Nephron (organoid): ENCODE results near the gene AUH.
"Not testable (repeated sequence)": the region's sequence is repeated elsewhere in the genome, so short reads cannot be mapped to it uniquely, and the experiment has no call there.

Experiments
- H3K27ac Mint-ChIP-seq, 3 experiments: 2 replicates each; pipeline ENCODE4 v1.8.0; 2020; ENCODE audit warnings: mixed read lengths in 3 of 3, mild to moderate bottlenecking in 2 of 3, moderate library complexity in 1 of 3
- H3K27me3 Mint-ChIP-seq: 2 replicates; pipeline ENCODE4 v1.8.0; 2021; ENCODE audit warnings: low read depth, mild to moderate bottlenecking, moderate library complexity, mixed read lengths
- H3K36me3 Mint-ChIP-seq: 2 replicates; pipeline ENCODE4 v1.8.0; 2020; ENCODE audit warnings: low read depth, mixed read lengths
- H3K4me1 Mint-ChIP-seq: 2 replicates; pipeline ENCODE4 v1.8.0; 2020; ENCODE audit warnings: mixed read lengths
- H3K4me3 Mint-ChIP-seq, 3 experiments: 2 replicates each; pipeline ENCODE4 v1.8.0; 2020; ENCODE audit warnings: mild to moderate bottlenecking in 3 of 3, mixed read lengths in 3 of 3, moderate library complexity in 2 of 3
- H3K9me3 Mint-ChIP-seq: 2 replicates; pipeline ENCODE4 v1.8.0; 2020; ENCODE audit warnings: mixed read lengths
- CTCF ChIP-seq, 3 experiments: fragments of 200-600 bp; sonication (generic); IDR thresholded peaks; one replicate each; pipeline ENCODE4 v1.5.0; 2021; ENCODE audit warnings: antibody characterized with exemption in 3 of 3; ENCODE audit not compliant: unreplicated experiment in 3 of 3

Gene AUH

DNA sequence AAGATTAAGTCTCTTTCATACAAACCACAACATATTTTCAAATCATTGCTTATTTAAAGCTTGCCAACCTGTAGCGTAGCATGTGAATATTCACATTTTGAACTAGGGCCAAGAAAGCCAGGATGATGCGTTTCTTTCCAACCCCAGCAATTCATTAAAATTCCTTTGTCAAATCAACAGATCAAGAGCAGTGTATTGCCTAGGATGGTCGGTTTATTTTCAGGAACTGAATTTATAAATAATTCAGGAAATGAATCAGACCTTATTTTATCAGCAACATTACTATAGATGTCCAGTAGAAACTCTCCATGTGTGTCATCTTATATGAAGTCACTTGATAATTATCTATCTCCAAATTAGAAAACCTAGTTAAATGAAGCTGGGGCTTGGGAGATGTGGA is 13.2 kb upstream of the AUH start:
- Mint-ChIP-seq H3K4me3 (no peak overlapping the region), H3K27me3 (no peaks in the 10 kb centered on the region), H3K4me1 (no peaks in the 10 kb centered on the region), H3K36me3 (peaks cover 4% of the 10 kb centered on the region), H3K27ac (no peak overlapping the region), H3K9me3 (peaks cover 3% of the 10 kb centered on the region)
- no peak for TF ChIP-seq CTCF (IDR thresholded peaks at IDR 0.05; ENCODE audit: unreplicated experiment in 3 of 3)

GRCh38 chr9:91371894-91372293 is 10.2 kb upstream of the AUH start:
- TF ChIP-seq CTCF (IDR thresholded peaks at IDR 0.05; ENCODE audit: unreplicated experiment in 3 of 3) = no peak
- no peaks in the 10 kb centered on the region for H3K36me3 Mint-ChIP-seq
- peaks cover 4% of the 10 kb centered on the region for H3K9me3 Mint-ChIP-seq
- H3K4me1 Mint-ChIP-seq = no peaks in the 10 kb centered on the region
- no peak overlapping the region for H3K27ac Mint-ChIP-seq
- H3K27me3 Mint-ChIP-seq = no peaks in the 10 kb centered on the region
- no peak overlapping the region for H3K4me3 Mint-ChIP-seq

GRCh38 chr9:91370006-91370405 is 8.3 kb upstream of the AUH start:
- not testable (repeated sequence) for H3K4me3 Mint-ChIP-seq, H3K27ac Mint-ChIP-seq, H3K4me1 Mint-ChIP-seq, H3K36me3 Mint-ChIP-seq, H3K27me3 Mint-ChIP-seq, H3K9me3 Mint-ChIP-seq

DNA sequence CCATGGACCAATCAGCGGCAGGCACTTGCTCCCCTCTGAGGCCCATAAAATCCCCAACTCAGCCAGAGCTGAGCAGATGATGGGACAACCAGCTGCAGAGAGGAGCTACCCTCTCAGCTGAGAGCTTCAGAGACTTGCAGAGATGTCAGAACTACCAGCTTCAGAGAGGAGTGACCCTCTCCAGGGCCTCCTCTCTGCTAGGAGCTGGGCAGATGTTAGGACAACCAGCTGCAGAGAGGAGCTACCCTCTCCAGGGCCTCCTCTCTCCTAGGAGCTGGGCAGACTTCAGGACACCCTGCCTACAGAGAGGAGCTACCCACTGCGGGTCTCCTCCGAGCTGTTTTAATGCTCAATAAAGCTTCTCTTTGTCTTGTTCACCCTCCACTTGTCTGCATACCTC is 3.0 kb upstream of the AUH start:
- no peak overlapping the region for H3K27ac Mint-ChIP-seq
- peaks cover 5% of the 10 kb centered on the region for H3K27me3 Mint-ChIP-seq
- TF ChIP-seq CTCF (IDR thresholded peaks at IDR 0.05; ENCODE audit: unreplicated experiment in 3 of 3) = no peak
- no peaks in the 10 kb centered on the region for H3K36me3 Mint-ChIP-seq
- peak overlapping the region in 2 of 3 experiments; percentile 29 to 68 for H3K4me3 Mint-ChIP-seq
- peaks cover 4% of the 10 kb centered on the region for H3K9me3 Mint-ChIP-seq
- peaks cover 16% of the 10 kb centered on the region for H3K4me1 Mint-ChIP-seq

GRCh38 chr9:91364005-91364404 is 2.3 kb upstream of the AUH start:
- Mint-ChIP-seq H3K4me1 (peaks cover 20% of the 10 kb centered on the region), H3K4me3 (peak overlapping the region in 2 of 3 experiments; percentile 54 to 77), H3K9me3 (peaks cover 4% of the 10 kb centered on the region), H3K36me3 (no peaks in the 10 kb centered on the region), H3K27me3 (peaks cover 5% of the 10 kb centered on the region), H3K27ac (no peak overlapping the region)
- no peak for TF ChIP-seq CTCF (IDR thresholded peaks at IDR 0.05; ENCODE audit: unreplicated experiment in 3 of 3)

- Mint-ChIP-seq H3K4me1 (peaks cover 20% of the 10 kb centered on the region), H3K9me3 (no peaks in the 10 kb centered on the region), H3K4me3 (peak overlapping the region; percentile 89 to 96 (median 96)), H3K36me3 (no peaks in the 10 kb centered on the region), H3K27me3 (peaks cover 5% of the 10 kb centered on the region), H3K27ac (peak overlapping the region; percentile 85 to 94 (median 85))
- no peak for TF ChIP-seq CTCF (IDR thresholded peaks at IDR 0.05; ENCODE audit: unreplicated experiment in 3 of 3)
Measured at GRCh38 chr9:91362051-91362611, 413 bp upstream of the AUH start.
